Endothelial cell of hepatic sinusoid (primary cell): ENCODE data around the gene METTL1.
"Not testable (repeated sequence)": the region's sequence is repeated elsewhere in the genome, so short reads cannot be mapped to it uniquely, and the experiment has no call there.

Source experiments
- in situ Hi-C: cut with HindIII; loops from 2 replicates; pipeline ENCODE4 v1.10.0; 2017; ENCODE audit warnings: low sequenced_read_pairs

Gene METTL1

DNA sequence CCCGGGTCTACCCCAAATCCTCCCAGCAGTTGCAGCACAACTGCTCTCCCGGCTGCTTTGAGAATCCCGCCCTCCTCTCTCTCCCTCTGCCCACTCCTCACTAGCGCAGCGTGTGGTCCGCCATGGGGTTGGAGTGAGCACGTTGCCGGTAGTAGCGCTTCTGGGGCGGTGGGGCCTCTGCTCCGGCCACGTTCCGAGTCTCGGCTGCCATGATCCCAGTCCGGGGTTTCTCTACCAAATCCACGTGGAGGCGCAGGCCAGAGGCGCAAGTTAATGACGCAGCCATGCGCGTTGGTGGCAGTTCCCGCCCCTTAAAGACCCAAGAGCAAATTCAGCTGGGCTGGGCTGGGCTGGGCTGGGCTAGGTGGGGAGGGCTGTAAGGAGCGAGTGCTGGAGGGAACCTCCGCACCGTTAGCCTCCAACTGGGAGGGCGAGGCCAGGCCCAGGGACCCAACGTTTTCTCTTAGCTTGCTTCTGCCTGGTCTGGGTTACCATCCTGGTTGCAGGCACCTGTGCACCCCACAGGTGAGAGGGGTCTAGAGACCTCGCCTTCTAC lies at the start of gene METTL1:
METTL1 (minus strand) TSS at position 233 of the 556 bp plus-strand sequence; CDS start at position 211, 22 bp downstream.
- in situ Hi-C loops = no loop called here

DNA sequence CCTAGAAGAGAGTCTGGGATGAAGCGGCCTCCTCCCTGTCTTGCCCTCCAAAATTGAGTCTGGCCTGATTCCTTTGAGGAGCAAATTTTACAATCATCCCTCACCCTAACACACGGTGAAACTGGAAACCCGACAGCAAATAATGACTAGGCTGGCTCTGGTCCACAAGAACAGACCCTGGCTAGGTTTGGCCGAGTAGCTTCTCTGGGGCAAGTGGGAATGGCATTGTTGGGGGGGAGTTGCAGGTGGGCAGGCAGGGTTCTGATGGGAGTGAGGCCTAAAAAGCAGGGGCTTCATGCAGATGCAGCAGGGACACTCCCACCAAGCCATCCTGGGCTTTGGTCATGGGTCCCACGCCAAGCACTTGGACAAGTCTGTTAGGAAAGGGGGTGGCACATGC lies 49.1 kb upstream of the METTL1 start:
- in situ Hi-C loops = not testable (repeated sequence)

DNA sequence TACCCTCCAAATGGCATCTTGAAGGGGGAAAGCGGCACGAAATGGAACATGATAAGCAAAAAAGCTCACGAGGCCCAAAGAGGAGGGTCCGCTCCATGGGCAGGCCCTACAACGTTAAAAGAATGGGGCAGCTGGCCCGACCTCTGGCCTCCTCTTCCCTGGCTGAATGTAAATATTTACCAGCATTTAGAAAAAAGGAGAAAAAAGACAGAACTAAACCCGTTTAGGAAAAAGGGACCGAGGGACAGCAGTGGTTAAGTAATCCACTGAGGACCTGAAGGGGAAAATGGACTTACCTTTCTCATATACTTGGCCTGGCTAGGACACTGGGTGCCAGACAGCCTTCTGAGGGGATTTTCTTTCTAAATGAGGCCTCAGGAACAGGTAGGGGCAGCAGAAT lies 48.2 kb upstream of the METTL1 start:
- in situ Hi-C loops = not testable (repeated sequence)

DNA sequence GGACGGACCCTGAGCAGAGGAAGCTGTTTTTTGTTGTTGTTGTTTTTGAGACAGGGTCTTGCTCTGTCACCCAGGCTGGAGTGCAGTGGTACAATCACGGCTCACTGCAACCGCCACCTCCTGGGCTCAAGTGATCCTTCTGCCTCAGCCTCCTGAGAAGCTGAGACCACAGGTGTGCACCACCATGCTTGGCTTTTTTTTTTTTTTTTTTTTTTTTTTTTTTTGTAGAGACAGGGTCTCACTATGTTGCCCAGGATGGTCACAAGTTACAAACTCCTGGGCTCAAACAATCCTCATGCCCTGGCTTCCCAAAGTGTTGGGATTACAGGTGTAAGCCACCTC lies 46.1 kb upstream of the METTL1 start:
- in situ Hi-C loops = loop anchor here (5.0 kb wide), 1 partner anchor 74 kb away; no protein-coding TSS in a partner anchor

DNA sequence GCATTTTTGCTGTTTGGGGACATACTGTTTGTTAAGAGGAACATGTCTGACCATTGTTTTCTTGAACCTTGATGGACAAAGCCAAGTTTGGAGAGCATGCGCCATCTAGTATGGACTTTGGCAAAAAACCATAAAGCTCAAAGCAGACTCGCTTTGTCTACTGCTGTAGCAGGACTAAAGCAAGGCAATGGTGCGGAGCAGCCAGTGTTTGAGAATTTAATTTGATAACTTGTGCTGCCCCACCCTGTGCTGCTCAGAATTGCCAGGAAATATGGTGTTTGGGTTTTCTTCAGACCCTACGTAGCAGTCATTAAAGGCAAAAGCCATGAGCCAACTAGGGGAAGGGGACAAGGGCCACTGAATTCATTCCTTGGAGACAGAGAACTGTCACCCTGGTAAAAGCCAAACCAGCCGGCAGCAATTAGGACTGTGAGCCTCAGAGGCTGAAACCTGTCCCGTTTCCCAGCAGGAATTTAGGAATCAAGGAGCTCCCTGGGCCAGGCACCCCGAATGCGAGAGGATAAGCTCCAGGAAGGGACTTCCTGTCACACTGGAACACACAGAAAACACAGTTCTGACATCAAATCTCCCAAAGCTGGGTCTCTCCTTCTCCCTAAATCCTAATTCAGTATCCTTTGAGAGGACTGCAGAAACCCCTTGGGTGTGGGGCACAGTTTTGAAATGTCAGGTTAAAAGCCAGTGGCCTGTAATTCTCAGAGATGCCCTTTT lies 45.5 kb upstream of the METTL1 start:
- in situ Hi-C loops = loop anchor here (5.0 kb wide), 1 partner anchor 75 kb away; no protein-coding TSS in a partner anchor

DNA sequence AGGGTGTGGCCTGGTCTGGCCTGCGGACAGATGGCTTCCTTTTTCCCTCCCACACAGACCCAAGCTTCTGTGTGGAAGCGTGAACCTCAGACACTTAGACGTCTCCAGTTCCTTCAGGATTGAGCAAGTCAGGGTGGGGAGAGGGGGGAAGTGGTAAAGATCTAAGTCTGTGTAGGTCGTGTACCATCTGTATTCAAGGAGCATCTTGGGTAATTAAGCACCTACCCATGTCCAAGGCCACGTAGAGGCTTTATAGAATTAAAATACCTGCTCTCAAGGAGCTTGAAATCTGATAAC lies 44.9 kb upstream of the METTL1 start:
- in situ Hi-C loops = loop anchor here (5.0 kb wide), 1 partner anchor 75 kb away; no protein-coding TSS in a partner anchor

DNA sequence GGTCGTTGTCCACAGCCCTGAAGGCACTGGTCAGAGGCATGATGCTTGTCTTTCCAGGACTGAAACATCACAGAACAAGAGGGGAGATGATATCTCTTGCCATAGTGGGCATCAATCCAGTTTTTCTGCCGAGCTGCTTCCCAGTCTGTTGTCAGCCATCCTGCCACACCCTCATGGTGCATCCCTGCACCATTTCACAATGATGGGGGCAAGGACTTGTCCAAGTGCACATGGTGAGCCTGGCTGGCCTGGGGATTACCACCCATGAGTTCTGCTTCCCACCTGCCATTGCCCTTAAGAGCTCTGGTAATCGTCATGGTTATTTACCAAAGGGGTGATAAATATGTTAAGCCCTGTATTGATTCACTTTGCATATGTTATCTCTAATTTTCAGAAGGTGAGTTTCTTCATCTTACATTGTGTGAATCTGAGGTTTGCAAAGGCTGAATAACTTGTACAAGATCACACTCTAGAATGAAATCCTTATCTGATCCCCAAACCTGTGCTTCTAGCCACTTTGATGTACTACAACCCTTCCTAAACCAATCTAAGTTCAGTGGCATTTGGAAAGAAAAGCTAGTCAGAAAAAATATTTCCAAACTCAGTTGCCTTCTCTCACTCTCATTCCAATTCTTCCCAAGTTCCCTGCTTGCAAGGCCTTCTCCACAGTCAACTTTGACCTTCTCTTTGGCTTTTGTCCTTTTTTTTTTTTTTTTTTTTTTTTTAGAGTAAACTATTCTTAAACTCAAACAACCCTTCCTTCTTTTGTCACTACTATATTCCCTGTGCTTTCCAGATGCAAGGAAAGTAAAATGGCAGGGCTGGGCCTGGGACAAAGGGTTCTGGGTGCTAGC lies 44.3 kb upstream of the METTL1 start:
- in situ Hi-C loops = loop anchor here (5.0 kb wide), 1 partner anchor 76 kb away; no protein-coding TSS in a partner anchor

DNA sequence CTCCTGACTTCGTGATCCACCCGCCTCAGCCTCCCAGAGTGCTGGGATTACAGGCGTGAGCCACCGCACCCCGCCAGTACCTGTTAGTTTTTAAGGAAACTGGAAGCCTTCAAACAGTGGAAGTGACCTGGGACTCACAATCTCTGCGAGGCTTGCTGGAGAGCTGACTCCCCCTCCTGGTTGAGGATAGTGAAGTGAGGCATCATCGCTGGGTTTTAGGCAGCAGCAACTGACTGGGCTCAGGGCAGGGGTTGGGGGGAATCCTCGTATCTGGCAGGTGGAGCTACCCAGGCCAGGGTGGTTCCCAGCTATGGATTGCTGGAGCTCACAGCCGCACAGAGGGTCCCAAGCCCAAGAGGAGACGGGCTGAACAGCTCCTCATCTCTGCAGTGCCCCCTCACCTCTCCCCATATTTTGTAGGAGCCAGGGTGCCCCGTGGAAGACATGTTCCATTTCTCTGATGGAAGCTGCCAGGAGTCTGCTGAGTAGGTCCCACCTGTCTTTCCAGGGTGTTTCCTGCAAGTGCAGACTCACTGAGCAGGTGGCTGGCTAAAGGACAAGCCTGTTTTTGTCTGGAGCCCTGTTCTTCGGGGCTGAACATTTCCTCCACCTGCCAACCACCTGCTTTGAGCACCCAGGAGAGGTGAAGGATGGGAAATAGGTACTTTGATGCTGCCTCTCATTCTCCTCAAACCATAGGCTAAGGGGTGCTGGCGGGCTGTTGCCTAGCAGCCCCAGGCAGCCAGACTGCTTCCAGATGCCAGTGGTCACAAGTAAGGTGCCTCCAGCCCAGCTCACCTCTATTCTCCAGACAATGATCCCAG lies 43.5 kb upstream of the METTL1 start:
- in situ Hi-C loops = loop anchor here (5.0 kb wide), 1 partner anchor 77 kb away; no protein-coding TSS in a partner anchor

DNA sequence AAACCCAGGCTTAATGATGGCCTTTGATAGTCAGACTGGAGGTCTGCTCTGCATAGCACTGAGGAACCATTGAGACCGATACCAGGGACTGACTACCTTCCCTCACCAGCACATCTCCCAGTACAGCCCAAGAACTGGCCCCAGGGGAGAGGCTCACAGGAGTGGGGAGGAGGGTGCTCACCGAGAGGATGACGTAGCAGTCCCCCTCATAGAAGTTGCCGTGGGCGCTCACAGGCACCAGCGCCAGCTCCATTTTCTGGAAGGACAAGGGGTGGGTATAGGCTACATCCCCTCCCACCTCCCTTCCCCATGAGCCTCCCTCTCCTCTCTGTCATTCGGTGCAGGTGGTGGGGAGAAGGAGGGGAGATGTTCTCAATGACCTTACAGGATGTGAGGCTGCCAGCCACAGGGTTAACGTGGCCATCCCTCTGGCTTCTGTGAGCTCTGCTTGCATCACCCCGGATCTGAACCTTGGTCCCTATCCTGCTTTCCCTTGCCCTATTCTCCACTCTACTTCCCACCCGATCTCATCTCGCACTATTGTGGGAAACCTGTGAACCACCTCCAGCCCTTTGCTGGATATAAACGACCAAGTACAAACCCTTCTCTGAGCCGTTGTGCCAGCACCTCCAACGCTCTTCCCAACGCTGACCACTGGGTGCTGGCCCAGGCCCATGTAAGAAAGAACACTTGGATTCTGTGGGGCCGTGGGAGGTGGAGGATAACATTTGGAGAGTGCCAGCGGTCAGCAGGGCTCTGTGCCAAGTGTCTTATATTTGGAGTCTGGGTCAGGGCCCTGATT lies 42.3 kb upstream of the METTL1 start:
- in situ Hi-C loops = no loop called here

DNA sequence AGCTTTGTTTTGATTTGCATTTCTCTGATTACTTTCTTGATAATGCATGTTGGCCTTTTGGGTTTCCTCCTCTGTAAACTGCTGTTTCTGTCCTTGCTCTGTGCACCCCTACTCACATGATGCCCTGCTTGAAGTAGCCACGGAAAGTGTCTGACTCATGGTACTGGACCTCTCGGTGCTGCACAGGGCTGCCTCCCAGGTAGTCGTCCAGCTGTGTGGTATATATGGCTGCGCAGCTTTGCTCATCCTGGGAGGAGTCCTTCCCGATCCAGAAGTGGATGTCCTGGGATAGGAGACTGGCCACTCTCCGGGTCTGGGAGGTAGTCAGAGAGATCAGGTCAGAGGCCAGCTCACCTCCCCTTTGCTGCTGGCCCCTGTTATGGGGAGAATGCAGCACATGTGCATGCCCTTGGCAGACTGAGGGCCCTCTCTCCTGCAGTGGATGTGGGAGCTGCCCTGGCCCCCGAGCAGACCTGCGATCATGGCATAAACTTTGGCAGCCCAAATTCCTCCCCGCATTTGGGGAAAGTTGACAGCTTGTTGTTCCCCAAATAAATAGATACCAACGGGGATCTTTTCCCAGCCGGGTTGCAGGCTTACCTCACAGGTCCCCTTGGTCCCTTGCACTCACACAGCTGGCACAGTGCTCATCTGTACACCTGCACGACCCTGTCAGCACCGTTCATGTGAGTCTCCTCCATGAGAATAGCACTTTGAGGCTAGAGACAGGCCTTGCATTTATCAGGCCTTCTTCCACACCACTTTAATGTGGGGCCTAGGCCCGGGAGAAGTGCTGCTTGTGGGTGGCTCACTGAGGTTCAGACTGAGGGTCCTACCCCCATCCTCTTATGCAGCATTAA lies 41.4 kb upstream of the METTL1 start:
- in situ Hi-C loops = no loop called here

DNA sequence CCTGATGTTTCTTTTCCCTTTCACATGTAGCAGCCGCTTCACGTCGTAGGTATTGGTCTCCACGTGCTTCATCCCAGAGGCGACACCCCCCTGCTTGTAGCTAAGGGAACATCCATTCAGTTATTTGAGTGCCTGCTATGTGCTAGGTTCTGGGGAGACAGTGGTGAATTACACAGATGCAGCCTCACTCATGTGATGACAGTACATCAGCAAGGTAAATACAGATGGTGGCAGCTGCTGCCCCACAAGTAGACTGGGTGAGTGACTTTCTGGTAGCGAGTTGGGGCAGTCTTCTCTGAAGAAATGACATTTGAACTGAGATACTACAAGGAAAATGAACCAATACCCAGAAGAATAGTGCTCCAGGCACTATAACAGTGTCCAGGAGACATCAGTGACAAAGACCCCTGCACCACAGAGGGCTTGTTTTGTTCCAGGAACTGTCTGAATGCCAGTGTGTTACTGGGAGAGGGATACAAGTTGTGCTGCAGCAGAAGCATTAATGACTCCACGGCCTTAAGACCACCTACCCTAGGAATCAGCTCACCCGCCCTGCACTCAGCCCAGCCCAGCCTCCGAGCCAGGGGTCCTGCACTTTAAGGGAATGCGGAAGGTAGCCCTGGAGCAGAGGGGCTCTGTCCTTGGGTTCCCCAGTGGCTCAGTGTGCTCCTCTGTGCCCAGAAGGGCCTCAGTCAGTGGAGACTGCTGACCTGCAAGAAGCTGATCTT lies 39.3 kb upstream of the METTL1 start:
- in situ Hi-C loops = no loop called here

DNA sequence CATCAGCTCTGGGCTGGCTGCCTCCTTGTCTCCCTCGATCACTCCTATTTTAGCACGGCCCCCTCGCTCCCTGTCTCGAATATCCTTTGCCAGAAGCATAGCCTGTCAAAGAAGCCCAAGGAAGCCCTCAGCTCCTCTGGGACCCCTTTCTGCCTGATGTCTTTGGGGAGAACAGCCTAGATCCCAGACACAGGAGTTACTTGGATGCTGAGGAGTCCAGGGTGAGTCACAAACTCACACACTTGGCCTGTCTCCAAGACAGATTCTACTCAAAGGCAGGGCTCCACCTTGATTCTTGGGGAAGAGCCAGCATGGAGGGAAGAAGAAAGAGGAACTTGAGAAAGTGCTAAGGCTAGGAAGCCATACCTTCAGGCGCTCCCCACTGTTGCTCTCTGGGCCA lies 38.5 kb upstream of the METTL1 start:
- in situ Hi-C loops = no loop called here

DNA sequence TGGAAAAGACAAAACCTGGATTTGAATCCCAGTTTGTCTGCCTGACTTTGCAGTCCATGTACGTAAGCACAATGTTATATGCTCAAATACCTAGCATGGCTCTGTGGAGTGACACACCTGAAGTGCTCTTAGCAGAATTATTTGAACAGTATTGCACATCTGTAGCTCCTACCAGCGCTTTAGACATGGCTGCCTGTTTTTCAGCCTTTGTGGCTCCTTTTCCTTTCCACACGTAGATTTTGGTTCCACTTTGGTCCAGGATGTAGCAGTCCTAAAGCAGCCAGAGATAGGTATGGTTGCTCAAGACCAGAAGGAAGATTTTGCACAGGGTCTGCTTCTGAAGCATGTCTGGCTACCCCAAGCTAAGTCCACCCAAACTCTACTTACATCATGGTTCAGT lies 37.5 kb upstream of the METTL1 start:
- in situ Hi-C loops = no loop called here

DNA sequence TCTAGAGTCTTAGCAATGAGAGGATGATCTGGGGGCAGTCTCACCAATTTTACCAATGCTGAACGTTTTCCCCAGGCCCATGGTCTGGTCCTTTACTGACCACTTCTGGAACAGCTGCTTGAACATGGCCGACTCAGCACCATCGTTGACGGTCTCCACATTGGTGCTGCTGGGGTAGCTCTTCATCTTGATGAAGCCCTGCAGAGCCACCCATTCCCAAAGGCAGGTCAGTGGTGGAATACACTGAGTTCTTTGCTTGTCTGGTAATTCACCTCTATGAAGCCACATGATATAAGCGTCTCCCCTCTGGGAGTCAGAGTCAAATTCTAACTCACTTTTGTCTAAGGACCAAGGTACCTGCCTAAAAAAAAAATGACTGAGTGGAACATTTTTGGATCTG lies 36.4 kb upstream of the METTL1 start:
- in situ Hi-C loops = no loop called here

DNA sequence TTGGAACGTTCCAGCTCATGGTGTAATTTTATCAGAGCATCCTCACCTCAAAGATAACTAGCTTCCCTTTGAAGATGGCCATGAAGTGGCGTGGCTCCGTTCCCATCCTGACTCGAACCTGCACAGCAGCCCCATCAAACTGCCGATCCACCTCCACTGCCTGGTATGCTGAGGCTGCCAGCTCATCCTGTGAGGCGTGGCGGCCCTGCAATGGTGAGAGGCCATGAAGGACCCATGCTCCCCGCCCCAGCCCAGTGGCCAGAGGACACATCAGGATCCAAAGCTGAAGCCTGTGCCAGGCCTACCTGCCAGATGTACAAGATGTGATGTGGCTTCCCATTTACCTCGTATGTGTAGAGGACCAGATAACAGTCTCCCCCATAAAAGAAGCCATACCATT lies 35.4 kb upstream of the METTL1 start:
- in situ Hi-C loops = no loop called here

DNA sequence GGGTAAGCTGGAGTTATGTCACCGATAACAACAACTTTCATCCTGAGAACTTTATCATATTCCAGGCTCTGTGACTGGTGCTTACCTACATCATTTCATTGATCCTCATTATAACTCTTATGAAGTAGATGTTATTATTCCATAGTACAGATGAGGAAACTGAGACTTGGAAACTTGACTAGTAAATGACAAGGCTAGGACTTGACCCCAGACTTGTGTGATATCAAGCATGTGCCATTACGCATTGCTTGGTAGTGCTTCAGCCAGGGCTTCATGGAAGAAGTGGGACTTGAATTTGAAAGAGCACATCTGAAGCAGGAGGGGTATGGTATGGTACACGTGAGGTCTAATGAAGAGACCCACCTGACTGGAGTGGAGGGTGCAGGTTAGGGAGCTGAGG lies 34.8 kb upstream of the METTL1 start:
- in situ Hi-C loops = no loop called here

DNA sequence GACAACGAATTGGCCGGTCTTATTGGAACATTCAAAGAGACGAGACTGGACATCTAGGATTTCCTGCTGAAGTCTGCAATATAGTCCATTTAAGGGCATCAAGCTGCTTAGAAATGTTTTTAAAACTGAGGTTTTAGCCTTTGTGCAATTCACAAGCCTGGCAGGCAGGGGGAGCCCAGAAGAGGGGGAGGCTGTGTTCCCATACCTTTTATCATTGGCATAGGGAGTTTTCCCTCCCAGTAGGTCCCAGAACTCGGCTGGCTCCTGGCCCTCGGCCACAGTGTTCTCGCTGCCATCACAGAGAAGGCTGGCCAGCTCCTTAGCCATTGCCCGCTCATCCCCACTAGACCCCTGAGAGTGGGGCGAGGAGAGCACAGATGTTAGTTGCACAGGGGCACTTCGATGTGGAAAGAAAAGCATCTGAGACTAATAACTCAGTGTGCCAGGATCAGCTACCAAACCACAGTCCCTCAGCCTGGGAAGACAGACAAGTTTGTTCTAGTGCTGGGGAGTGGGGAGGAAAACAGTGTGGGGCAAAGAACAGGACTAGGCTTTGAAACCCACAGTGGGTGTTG lies 31.5 kb upstream of the METTL1 start:
- in situ Hi-C loops = no loop called here

DNA sequence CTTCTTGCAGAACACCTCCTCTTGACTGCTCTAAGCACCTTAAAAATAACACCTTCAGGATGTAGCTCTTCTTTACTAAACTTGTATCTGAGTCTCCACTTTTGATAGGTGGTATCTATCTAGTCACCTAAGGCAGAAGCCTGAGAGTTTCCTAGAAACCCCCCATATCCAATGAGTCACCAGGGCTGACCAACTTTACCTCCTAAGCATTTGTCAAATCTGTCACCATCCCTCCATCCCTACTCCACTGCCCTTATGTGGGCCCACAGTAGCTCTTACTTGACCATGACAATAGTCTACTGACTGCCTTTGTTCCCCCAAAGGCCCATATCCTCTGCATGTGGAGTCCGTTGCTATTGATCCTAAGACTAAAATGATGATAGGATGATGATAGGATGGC lies 30.7 kb upstream of the METTL1 start:
- in situ Hi-C loops = no loop called here
